ENCODE results near the gene RNF212. TPM values are rescaled to one million over a fixed set of nuclear protein-coding genes. Genes with fewer than 3 reads are reported as not detected.
A peak's percentile ranks its signal among the peaks of the same experiment; 100 is the strongest.

Gene RNF212
- total and polyA plus RNA-seq, 2 donors (not counting 3 experiments of a cell fraction or from before 2014, with no cell fraction given), result 2.3 to 2.8 TPM

DNA sequence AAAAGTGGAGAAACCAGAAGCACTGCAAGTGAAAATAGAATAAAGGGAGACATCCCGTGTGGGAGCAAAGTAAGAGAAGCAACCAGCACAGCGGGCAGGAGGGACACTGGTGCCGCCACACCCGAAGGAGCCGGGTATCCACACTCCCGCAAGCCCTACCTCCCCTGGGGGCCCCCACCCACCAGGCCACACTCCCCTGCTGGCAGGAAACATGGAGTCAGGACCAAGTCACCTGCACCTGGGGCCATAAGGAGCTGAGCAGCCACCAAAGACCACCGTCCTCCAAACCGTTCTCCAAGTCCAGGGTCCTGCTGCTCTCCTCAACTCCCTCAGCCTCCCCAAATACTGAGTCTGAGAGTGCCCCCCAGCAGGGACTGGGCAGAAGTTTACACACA lies 71.4 kb downstream of the RNF212 start:
- FAIRE-seq, result no peak

DNA sequence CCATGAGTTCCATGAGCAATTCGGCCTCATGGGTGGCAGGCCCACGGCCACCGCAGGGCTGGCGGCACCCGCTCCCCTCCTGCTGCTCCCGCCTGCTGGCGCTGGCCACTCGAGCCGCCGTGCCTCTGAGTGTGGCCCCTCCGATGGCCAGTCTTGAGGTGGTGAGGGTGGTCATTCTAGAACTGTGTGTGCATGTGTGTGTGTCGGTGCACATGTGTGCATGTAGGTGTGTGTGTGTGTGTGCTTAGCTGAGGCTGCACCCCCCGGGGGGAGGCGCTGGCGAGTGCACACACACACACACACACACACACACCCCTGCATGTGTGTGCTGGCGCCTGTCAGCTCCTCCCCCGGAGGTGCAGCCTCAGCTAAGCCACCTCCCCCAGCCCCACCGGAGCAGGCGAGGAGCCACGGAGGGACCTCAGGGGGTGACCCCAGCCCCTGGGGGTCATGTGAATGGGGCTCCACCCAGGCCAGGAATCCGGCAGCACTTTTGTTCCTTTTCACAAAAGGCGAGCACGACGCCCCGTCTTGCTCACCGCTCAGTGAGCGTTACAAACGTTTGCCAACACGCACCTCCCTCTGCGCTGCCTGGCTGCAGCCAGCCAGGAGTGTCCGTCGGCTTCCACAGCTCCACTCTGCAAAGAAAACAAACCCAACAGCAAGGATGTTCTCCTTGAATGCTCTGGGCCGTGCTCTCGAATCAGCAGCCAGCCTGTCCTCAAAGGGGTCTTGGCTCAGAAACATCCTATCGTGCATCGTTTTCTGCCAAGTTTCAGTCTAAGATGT lies 72.0 kb downstream of the RNF212 start:
- no peak for FAIRE-seq
- intact Hi-C loops (cut with micrococcal nuclease), result no loop called here

More for the DNA sequence above, 71.4 kb downstream of the RNF212 start:
- dilution Hi-C loops (cut with MboI; ENCODE audit: extremely low pct_ligation_motif_present, low sequenced_read_pairs) (no loop called here), intact Hi-C loops (cut with micrococcal nuclease) (loop anchor here (2.0 kb wide), 1 partner anchor 109 kb away; the partner anchor contains the start of genes GAK and TMEM175)
- peaks cover 20% of the 10 kb centered on the region for H3K4me1 ChIP-seq (ENCODE audit: control insufficient read depth, extremely low read depth, insufficient read depth, low read length)
- no peaks in the 10 kb centered on the region for H3K36me3 ChIP-seq (ENCODE audit: control insufficient read depth in 2 of 2, extremely low read depth in 1 of 2, insufficient read depth in 2 of 2, low read length in 2 of 2)
- no peaks in the 10 kb centered on the region for H3K79me2 ChIP-seq (ENCODE audit: control insufficient read depth, insufficient read depth, low read length)
- H3K9ac ChIP-seq (replicated peaks; ENCODE audit: extremely low read depth, insufficient read depth, low read length), result no peak overlapping the region
- no peaks in the 10 kb centered on the region for H4K20me1 ChIP-seq (replicated peaks; ENCODE audit: control insufficient read depth, extremely low read depth, insufficient read depth, low read length)
- no peak for TF ChIP-seq POLR2A (IDR thresholded peaks at IDR 0.05; ENCODE audit: low read depth, low read length)
- peak overlapping the region; percentile 81 for H2AFZ ChIP-seq (ENCODE audit: low read depth, low read length)
- CTCF ChIA-PET, result no interaction called here
- H3K27ac ChIP-seq (ENCODE audit: insufficient read depth, low read depth, low read length), result no peak overlapping the region
- H3K9me1 ChIP-seq (replicated peaks; ENCODE audit: control insufficient read depth, extremely low read depth, insufficient read depth, low read length), result no peaks in the 10 kb centered on the region
- POLR2A ChIA-PET, result no interaction called here
- BruUV-seq (replicated peaks), result no TSS peak
- no peaks in the 10 kb centered on the region for H3K9me3 ChIP-seq (replicated peaks; ENCODE audit: control insufficient read depth, insufficient read depth, low read length)
- peak overlapping the region; percentile 9 for H3K4me2 ChIP-seq (ENCODE audit: insufficient read depth, low read length)
- H3K27me3 ChIP-seq (ENCODE audit: control insufficient read depth in 2 of 2, insufficient read depth in 2 of 2, low read length in 2 of 2), result no peaks in the 10 kb centered on the region
- H3K4me3 ChIP-seq (replicated peaks in 1 of 3; ENCODE audit: insufficient read depth in 1 of 3, low read depth in 1 of 3, low read length in 3 of 3), result no peak overlapping the region
- DNase-seq (ENCODE audit: low read depth, low spot score), result no peak

More for the DNA sequence above, 72.0 kb downstream of the RNF212 start:
- ChIA-PET POLR2A (no interaction called here), CTCF (no interaction called here)
- no peaks in the 10 kb centered on the region for H3K79me2 ChIP-seq (ENCODE audit: control insufficient read depth, insufficient read depth, low read length)
- no peaks in the 10 kb centered on the region for H4K20me1 ChIP-seq (replicated peaks; ENCODE audit: control insufficient read depth, extremely low read depth, insufficient read depth, low read length)
- TF ChIP-seq, protein P1, sequence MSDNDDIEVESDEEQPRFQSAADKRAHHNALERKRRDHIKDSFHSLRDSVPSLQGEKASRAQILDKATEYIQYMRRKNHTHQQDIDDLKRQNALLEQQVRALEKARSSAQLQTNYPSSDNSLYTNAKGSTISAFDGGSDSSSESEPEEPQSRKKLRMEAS (IDR thresholded peaks at IDR 0.05; ENCODE audit: insufficient read depth, insufficient read length), result no peak
- TF ChIP-seq MYC (IDR thresholded peaks at IDR 0.05; ENCODE audit: low read depth, low read length), result no peak
- no peak for TF ChIP-seq GATA2 (IDR thresholded peaks at IDR 0.05; ENCODE audit: insufficient read depth, insufficient read length, low read depth, low read length)
- no peak for TF ChIP-seq POLR2AphosphoS5 (IDR thresholded peaks at IDR 0.05; ENCODE audit: insufficient read depth, low read depth, low read length)
- no peak for TF ChIP-seq FOS (IDR thresholded peaks at IDR 0.05; ENCODE audit: borderline replicate concordance, insufficient read depth, low read length)
- no peak for TF ChIP-seq EZH2 (IDR thresholded peaks at IDR 0.05; ENCODE audit: borderline replicate concordance, low read depth, low read length, severe bottlenecking)
- TF ChIP-seq JUN (IDR thresholded peaks at IDR 0.05; ENCODE audit: borderline replicate concordance, insufficient read depth, insufficient read length, low read depth), result no peak
- TF ChIP-seq, protein P2, sequence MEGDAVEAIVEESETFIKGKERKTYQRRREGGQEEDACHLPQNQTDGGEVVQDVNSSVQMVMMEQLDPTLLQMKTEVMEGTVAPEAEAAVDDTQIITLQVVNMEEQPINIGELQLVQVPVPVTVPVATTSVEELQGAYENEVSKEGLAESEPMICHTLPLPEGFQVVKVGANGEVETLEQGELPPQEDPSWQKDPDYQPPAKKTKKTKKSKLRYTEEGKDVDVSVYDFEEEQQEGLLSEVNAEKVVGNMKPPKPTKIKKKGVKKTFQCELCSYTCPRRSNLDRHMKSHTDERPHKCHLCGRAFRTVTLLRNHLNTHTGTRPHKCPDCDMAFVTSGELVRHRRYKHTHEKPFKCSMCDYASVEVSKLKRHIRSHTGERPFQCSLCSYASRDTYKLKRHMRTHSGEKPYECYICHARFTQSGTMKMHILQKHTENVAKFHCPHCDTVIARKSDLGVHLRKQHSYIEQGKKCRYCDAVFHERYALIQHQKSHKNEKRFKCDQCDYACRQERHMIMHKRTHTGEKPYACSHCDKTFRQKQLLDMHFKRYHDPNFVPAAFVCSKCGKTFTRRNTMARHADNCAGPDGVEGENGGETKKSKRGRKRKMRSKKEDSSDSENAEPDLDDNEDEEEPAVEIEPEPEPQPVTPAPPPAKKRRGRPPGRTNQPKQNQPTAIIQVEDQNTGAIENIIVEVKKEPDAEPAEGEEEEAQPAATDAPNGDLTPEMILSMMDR (IDR thresholded peaks at IDR 0.05; ENCODE audit: extremely low read depth in 1 of 2, insufficient read depth in 1 of 2, low read depth in 1 of 2, low read length in 2 of 2), result no peak
- TF ChIP-seq POLR2A (IDR thresholded peaks at IDR 0.05; ENCODE audit: low read depth, low read length), result no peak
- H3K36me3 ChIP-seq (ENCODE audit: control insufficient read depth in 2 of 2, extremely low read depth in 1 of 2, insufficient read depth in 2 of 2, low read length in 2 of 2), result no peaks in the 10 kb centered on the region
- peaks cover 18% of the 10 kb centered on the region for H3K4me1 ChIP-seq (ENCODE audit: control insufficient read depth, extremely low read depth, insufficient read depth, low read length)
- dilution Hi-C loops (cut with MboI; ENCODE audit: extremely low pct_ligation_motif_present, low sequenced_read_pairs), result no loop called here
- no peaks in the 10 kb centered on the region for H3K9me1 ChIP-seq (replicated peaks; ENCODE audit: control insufficient read depth, extremely low read depth, insufficient read depth, low read length)
- DNase-seq (ENCODE audit: low read depth, low spot score), result peak; percentile 37
- no peak overlapping the region for H3K4me3 ChIP-seq (replicated peaks in 1 of 3; ENCODE audit: insufficient read depth in 1 of 3, low read depth in 1 of 3, low read length in 3 of 3)
- H3K4me2 ChIP-seq (ENCODE audit: insufficient read depth, low read length), result peak overlapping the region; percentile 9
- no peaks in the 10 kb centered on the region for H3K27me3 ChIP-seq (ENCODE audit: control insufficient read depth in 2 of 2, insufficient read depth in 2 of 2, low read length in 2 of 2)
- peak overlapping the region; percentile 81 for H2AFZ ChIP-seq (ENCODE audit: low read depth, low read length)
- no peak overlapping the region for H3K9ac ChIP-seq (replicated peaks; ENCODE audit: extremely low read depth, insufficient read depth, low read length)
- BruUV-seq (replicated peaks), result no TSS peak
- H3K9me3 ChIP-seq (replicated peaks; ENCODE audit: control insufficient read depth, insufficient read depth, low read length), result no peaks in the 10 kb centered on the region
- no peak overlapping the region for H3K27ac ChIP-seq (ENCODE audit: insufficient read depth, low read depth, low read length)
